Hypothalamus (tissue), 51 donors: ENCODE measurements around the gene BPIFB6.

Experiments used
- DNase-seq, 51 donors: peaks; one replicate each; lab custom pipeline; 2025; lab: John Stamatoyannopoulos, UW

Gene BPIFB6

GRCh38 chr20:33081411-33082154 is 50.1 kb downstream of the BPIFB6 start:
- DNase-seq = no peak

- DNase-seq = no peak
Observed at GRCh38 chr20:33082546-33082945, 51.1 kb downstream of the BPIFB6 start.

GRCh38 chr20:33083544-33084340 is 52.3 kb downstream of the BPIFB6 start:
- no peak for DNase-seq

GRCh38 chr20:33084722-33085121 is 53.3 kb downstream of the BPIFB6 start:
- no peak for DNase-seq

GRCh38 chr20:33086052-33086722 is 54.7 kb downstream of the BPIFB6 start:
- DNase-seq = no peak

GRCh38 chr20:33091147-33091546 is 59.7 kb downstream of the BPIFB6 start:
- DNase-seq = no peak

- DNase-seq = no peak
Observed at GRCh38 chr20:33091693-33092092, 60.2 kb downstream of the BPIFB6 start.

GRCh38 chr20:33092361-33092760 is 60.9 kb downstream of the BPIFB6 start:
- no peak for DNase-seq

- DNase-seq = no peak
Observed at GRCh38 chr20:33093074-33093473, 61.6 kb downstream of the BPIFB6 start.

GRCh38 chr20:33093582-33093981 is 62.1 kb downstream of the BPIFB6 start:
- no peak for DNase-seq
